HG03354 (cell line): ENCODE measurements around the gene ARFGAP2.

Experiments
- ATAC-seq: cut with Tn5 transposase; IDR thresholded peaks from one replicate; pipeline ENCODE4 v1.9.1; 2021; ENCODE audit warnings: mild to moderate bottlenecking; ENCODE audit not compliant: unreplicated experiment, poor library complexity, severe bottlenecking

The ARFGAP2 gene

GRCh38 chr11:47172740-47173336 lies 3.8 kb downstream of the ARFGAP2 start:
- no peak for ATAC-seq

DNA sequence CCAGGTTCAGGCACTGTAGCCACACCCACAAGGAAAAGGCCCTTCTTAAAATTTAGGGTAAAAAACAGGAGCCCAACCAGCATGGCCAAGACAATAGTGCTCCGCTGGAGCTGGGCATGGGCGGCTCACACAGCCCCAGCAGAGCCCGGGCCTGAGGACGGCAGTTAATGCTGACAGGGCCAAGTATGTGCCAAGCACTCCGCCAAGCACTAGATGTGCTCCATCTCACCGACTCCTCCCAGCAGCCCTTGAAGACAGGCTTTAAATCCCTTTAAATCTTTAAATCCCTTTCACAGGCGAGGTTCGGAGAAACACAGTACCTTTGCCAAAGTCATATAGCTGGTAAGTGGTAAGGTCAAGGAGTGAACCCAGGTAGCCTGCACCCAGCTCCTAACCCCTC lies 4.8 kb downstream of the ARFGAP2 start:
- ATAC-seq, result no peak

DNA sequence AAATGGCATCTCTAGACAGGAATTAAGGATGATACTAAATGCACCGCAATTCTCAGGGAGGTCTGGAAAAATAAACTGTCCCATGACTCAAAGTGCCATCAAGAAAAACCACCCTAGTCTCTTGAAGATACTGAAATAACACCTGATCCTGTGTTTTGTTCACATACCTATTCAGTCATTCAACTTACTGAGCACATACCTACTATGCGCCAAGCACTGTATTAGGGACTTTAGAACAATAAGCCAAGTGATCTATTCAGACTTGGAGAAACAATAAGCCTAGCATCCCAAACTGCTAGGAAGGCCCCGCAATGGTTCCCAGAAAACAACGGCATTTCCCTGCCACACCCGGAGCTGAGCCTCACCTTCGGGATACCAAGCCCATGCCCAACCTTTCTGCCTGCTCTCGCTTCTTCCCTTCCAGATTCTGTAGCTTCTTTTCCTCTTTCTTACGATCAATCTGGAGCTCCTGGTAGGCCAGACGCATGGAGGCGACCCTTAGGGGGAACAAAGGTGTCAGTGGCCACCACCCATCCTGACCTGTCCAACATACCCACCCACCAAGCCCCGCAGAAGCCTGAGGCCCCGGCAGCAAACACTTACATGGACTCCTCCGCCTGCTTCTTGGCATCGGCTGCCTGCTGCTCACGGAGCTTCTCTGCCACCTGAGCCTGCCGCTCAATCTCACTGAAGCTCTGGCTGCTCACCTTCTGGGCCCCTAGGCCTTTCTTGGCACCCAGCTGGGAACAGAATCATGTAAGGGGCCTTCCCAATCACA lies 5.4 kb downstream of the ARFGAP2 start:
- no peak for ATAC-seq

DNA sequence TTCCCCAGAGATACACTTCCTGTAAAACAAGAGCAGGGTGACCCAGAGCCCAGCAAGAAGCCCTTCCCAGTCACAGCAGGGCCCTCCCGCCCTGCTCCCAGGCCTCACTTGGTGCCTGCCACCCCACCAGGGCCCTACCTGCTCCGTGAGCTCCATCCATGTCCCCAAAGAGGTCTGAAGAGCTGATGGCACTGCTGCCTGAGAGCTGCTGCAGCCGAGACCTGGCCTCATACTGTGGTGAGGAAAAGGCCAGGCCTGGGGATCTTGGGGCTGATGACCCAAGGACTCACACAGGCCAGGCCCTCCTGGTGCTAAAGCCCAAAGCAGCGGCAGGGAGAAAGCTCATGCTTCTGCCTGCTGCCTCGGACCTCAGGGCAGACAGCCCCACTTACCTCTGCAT lies 10.3 kb downstream of the ARFGAP2 start:
- ATAC-seq, result no peak

- no peak for ATAC-seq
These were observed 11.3 kb downstream of the ARFGAP2 start for GRCh38 chr11:47165253-47165840.

DNA sequence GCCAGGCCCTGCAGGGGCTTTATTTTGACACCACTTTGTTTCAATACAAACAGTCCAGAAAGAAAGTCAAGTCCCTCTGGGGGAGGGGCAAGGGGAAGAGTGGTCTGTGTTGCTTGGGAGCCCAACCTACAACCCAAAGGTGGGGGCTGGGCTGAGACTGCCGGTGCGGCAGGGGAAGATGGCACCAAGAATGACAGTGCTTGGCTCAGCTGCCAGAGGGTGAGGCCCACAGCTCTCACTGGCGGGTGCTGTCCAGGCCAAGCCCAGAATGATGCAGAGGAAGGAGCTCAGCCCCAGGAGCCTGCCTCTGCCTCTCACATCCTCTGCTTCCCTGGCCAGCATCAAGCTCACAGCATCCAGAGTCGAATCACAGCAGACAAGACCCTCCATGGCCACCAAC lies 12.4 kb downstream of the ARFGAP2 start:
- ATAC-seq, result no peak

DNA sequence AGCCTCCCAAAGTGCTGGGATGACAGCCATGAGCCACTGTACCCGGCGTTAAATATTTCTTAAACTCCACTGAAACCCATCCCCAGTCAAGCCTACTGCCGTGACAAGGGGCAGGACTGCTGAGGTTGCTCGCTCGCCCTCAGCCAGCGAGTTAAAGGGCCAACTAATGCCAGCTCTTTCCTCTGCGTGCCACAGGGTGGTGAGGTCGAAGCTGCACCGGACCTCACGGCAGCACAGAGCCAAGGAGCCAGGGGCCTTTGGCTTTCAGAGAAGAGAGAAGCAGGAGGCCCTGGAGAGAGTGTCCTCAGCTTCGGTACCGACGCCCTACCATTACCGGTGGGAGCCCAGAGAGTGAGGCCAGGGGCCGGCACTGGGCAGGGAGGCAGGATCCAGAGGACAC lies 12.8 kb downstream of the ARFGAP2 start:
- ATAC-seq, result no peak

DNA sequence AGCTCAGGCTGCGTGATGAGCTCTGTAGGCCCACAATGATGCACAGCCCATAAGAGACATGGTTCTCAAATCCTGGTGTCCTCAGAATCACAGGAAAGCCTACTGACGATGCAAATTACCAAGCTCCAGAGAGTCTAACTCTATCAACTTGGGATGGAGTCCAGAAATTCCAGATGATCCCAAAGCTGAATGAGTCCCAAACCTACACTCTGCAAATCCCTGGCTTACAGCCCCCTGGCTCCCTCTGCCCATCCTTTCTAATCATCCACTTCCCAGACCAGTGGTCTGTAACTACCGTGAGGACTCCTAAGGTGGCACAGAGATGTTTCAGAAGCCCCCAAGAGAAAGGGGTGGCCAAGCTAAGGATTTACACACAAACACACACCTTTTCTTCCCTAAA lies 13.5 kb downstream of the ARFGAP2 start:
- ATAC-seq, result no peak

DNA sequence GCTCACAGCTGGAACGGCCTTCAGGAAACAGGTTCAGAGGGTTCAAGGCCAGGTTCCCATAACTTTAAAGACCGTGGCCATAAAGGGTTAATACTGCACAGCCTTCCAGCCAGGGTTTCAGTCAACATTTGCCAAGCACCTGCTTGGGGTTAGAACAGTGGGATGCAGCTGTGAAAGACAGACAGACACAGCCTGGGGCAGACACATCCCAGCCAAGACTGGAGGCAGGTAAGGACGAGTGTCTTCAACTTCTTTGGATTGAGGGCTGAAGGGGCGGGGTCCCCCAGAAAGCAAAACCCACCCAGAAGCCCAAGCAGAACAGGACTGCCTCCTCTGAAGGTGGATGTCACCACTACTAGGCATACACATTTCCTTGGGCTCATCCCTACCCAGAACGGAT lies 14.3 kb downstream of the ARFGAP2 start:
- ATAC-seq, result no peak

- no peak for ATAC-seq
These were observed 14.8 kb downstream of the ARFGAP2 start for GRCh38 chr11:47161890-47162289.

DNA sequence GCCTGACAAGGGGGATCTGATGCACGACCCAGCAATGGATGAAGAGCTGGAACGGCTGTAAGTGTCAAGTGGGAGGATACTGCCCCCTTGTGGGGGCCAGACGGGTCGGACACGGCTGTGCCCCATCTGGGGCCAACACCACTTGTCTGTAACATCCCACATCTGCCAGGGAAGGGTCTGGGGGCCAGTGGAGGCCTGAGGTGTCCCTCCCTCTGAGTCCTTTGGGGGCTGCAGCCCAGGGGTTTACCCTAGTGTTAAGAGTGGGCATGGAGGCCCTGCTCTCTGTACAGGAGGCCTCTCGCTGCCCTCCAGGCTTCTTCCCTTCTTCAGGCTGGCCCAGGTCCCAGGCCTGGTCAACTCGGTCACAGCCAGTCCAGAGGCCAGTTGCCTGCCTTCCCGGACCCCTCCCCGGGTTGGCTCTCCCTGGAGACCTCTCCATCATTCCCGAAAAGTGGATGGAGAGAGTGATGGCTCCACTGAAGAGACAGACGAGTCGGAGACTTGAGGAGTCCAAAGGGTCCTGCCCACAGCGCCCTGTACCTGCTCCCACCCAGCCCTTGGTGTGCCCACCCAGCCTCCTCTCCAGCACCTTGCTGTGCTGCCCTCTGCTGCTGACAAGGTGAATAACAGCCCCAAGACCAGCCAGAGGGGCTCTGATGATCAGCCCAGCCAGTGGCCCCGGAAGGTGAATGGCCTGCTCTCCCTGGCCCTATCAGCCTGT lies 15.4 kb downstream of the ARFGAP2 start:
- peak; percentile 62 for ATAC-seq

DNA sequence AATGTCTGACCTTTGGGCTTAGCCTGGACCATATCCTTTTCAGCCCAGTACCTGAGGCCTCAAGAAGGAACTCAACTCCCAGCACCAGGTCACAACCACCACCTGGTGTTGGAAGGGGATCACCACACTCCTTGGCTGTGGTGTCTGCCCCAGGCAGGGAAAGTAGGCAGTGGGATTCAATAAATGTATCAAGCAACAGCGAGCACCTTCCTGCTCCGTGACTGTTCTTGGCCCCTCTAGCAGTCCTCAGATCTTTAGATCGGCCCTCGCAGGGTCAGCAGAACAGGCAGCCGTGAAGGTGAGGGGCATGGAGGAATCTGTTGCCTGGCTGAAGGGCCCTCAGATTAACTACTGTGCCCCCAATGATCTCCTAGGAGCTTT lies 15.9 kb downstream of the ARFGAP2 start:
- peak; percentile 5 for ATAC-seq

GRCh38 chr11:47158242-47158641 lies 18.4 kb downstream of the ARFGAP2 start:
- no peak for ATAC-seq

GRCh38 chr11:47157805-47158204 lies 18.9 kb downstream of the ARFGAP2 start:
- ATAC-seq, result no peak

DNA sequence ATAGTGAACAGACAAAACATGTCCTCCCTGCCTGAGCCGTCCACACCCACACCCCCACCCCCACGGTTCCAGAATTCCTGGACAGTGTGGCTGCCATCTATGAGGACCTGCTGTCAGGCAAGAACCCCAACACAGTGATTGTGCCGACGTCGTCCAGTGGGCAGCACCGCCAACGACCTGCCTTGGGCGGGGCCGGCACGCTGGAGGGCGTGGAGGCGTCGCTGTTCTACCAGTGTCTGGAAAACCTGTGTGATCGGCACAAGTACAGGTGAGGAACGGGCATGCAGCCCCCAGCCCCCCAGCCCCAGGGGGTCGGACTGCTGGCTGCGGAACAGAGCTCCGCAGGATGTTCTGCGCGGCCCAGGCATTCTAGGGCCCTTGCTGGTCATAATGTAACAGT lies 19.7 kb downstream of the ARFGAP2 start:
- ATAC-seq, result no peak

GRCh38 chr11:47156333-47156732 lies 20.3 kb downstream of the ARFGAP2 start:
- no peak for ATAC-seq

DNA sequence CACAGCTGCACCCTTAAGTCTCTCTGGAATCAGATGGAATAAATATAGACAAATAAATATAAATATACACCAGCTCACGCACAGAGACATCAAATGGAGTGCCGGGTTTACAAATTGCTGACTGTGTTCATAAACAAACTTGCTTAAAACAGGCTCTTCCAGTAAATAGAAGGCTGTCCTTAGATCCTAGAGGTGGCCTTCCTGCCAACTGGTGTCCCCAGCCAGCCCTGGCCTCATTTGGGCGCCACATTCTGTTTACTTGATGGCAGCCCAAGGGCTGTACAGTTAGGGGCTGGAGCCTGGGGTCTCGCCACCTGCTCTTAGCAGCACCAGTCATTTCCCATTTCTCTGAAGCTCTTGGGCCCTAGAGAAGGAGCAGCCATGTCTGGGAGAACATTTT lies 20.8 kb downstream of the ARFGAP2 start:
- no peak for ATAC-seq

DNA sequence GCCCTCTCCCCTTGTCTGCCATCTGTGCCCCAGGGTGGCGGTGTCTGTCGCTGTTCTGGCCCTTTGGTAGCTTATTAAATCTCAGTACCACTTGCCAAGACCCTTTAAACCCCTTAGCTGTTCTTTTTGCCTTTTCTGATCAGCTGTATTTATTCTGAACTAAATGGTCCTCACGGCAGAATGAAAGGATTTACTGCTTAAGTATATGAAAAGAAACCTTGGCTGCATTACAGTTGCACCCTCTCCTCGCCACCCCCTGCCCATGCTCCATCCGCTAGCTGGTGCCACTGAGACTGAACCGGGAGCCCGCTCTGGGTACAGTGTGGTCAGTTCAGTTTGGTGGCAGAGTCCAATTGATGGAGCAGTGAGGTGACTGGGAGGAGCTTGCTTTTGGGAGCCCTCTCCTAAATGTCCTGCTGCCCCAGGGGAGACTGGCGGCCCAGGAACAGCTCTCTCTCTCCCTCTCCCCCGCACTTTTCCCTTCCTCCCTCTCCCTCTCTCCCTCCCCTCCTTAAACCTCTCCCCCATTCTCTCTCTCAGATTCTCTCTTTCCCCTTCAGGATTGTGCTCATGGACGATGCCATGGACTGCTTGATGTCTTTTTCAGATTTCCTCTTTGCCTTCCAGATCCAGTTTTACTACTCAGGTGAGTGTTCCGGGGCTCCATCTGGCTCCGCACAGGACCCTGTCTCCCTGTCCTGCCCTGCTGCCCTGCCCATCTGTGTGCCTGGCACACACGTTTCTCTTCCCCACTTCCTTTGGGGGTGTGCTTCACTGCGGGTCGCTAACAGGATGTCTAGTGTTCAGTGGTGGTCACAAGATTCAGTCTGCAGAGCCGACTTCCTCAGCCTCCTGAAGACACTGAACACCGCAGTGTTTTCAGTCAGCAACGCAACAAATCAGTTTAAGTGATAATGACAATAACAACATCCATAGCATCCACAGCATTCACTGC lies 21.8 kb downstream of the ARFGAP2 start:
- no peak for ATAC-seq
